NCI-H1048 (cell line): ENCODE measurements around the gene ETV5.

Source experiments
- DNase-seq: peaks from one replicate; lab custom pipeline; 2025; lab: John Stamatoyannopoulos, UW

ETV5 gene

DNA sequence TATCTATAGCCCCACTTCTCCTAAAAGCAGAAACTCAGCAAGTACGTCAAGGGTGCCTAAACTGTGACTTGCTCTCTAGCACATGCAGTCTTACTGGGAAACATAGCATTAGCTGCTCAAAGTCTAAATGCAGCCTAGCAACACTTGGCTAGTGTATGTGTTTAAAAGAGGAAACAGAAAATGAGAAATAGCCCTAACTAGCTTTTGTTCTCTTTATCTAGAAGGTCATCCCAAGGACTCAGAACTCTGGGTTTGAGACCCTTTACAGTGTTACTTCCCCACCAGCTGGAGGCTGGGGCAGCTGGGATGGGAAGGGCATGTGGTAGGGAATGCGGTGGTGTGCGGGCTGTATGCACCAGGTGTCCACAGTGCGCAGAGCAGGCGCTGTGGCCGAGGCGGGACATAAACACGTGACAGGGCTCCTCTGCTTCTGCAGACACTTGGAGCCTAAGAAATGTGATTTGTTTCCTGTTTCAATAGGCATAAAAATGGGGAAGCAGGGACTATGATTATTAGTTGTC is 13.3 kb downstream of the ETV5 start:
- DNase-seq = no peak

- DNase-seq = no peak
These were observed 14.0 kb downstream of the ETV5 start for GRCh38 chr3:186094696-186095425.

DNA sequence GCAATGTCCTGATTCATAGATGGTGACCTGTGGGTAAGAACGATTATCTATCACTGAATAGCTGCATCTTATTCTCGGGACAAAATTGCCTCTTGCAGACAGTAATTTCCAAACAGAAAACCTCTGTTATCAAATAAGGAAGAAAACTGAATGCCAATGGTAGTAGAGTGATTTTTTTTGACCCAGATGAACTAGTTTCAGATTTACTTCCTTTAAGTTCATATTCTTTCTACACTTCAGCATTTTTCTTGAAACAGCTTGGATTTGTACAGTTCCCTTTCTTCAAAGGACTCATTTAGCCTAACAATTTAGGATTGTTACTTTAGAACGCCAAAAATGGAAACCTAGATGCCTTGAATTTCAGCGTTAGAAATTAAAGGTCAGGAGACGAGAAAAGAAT is 14.6 kb downstream of the ETV5 start:
- DNase-seq = no peak

GRCh38 chr3:186093271-186093900 is 15.5 kb downstream of the ETV5 start:
- no peak for DNase-seq

DNA sequence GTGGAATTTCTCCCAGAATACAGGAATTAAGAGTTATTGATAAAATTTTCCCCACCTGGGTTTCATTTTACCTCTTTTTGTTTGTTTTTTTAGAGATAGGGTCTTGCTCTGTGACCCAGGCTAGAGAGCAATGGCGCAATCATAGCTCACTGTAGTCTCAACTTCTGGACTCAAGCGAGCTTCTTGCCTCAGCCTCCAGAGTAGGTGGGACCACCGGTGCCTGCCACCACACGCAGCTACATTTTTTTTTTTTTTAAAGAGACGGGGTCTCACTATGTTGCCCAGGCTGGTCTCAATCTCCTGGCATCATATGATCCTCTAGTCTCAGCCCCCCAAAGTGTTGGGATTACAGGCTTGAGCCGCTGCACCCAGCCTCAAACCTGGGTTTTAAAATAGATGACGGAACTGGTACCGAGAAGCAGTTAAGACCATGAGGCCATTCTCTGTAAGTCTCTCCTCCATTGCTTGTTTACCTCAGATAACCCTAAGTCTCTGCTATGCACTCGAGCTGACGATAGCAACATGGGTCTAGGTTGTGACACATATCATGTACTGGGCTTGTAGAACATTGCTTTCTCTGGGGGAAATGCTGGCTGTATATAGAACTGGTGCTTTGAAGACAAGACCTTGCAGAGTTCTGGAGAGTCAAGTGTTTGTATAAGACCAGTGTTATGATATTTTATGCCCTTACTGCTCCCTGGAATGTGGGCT is 16.4 kb downstream of the ETV5 start:
- no peak for DNase-seq

DNA sequence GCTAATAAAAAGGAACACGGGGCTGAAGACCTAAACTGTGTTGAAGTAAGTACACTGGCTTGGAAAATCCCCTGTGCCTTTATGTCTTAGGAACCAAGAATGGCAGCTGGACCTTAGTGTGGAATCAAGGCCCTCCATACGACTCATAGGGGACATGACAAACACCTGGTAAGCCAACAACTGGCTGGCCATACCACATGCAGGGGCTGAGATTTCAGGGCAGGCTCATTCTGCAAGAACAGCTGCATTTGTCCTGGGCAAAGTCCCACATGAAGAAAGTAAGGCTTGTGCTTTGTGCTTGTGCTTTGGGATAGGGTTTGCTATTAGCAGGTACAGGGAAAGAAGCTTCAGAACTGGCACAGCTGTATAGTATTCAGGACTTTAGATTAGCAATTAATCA is 18.0 kb downstream of the ETV5 start:
- DNase-seq = no peak

GRCh38 chr3:186088335-186088734 is 20.6 kb downstream of the ETV5 start:
- no peak for DNase-seq

DNA sequence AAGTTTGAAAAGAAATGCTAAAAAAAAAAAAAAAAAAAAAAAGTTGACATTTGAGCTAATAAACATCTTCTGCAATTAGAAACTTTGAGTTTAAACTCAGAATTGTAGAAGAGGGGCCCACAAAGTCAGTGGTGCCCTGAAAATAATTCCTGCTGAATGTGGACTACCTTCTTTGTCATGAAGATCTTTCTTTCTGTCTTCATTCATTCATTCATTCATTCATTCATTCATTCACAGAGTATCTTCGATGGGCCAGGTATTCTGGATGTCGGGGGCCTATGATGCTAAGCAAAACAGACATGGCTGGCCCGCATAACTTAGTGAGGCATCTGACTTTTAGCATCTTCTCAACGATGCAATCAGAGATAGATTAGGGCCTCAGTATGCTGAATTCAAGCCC is 24.6 kb downstream of the ETV5 start:
- no peak for DNase-seq

- no peak for DNase-seq
These were observed 25.1 kb downstream of the ETV5 start for GRCh38 chr3:186083746-186084145.

GRCh38 chr3:186082150-186082549 is 26.7 kb downstream of the ETV5 start:
- no peak for DNase-seq

- DNase-seq = no peak
These were observed 27.2 kb downstream of the ETV5 start for GRCh38 chr3:186081678-186082077.

DNA sequence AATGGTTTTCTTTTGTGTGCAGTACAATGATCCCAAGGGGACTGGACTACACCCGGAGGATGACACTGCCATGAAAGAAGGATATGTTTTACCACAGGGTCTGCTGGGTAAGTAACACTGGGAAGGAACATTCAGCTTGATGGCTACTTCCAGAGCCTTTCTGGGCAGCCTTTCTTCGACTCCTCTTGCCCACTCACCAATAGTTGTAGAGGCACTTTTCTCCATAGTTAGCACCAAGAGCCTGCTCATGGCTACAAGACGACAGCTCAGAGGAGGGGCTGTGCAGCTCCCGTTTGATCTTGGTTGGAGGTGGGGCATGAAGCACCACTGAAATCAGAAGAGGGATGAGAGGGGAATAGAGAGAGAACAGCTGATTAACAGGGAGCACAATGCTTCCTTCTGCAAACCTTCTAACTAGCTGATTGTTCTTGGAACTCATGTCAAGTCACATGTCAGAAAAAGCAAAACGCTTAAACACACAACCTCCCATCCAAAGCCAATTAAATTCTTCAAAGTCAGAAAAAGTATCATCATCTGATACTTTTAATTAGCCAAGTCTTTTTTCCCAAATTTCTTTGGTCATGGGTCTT is 27.9 kb downstream of the ETV5 start:
- no peak for DNase-seq

DNA sequence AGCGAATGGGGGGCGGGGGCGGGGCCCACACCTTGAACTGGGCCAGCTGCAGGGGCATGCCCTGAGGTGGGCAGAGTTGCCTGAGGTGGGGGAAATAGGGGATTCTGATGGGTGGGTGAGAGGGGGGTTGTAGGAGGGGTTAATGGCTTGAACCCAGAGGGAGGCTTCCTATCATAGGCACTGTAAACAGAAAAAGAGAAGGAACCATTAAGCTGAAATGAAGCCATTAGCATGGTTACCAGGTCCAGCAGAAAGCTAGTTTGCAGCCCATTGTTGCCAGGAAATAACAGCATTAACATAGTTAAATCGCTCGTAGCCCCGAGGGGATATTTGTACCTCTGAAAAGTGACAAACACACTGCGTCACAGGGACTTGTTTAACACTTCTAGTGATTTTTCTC is 29.0 kb downstream of the ETV5 start:
- DNase-seq = no peak

DNA sequence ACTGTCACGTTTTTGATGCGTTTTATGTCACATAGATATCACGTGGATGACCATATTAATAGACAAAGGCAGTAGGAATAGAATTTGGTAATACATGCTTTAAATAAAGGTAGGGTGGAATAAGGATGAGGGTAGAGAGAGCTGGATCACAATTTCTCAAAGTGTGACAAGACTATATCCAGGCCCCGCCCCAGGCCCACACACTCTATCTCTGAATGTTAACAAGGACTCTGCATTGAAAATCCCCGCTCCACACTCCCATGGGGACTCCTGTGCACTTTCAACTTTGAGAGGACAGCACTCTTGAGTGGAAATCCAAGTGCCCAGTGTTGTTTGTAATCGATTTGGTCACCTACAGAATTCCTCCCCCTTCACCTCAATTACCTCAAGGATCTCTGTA is 31.4 kb downstream of the ETV5 start:
- no peak for DNase-seq

- DNase-seq = no peak
These were observed 32.8 kb downstream of the ETV5 start for GRCh38 chr3:186075931-186076567.

GRCh38 chr3:186075489-186075888 is 33.4 kb downstream of the ETV5 start:
- DNase-seq = no peak

- no peak for DNase-seq
These were observed 35.2 kb downstream of the ETV5 start for GRCh38 chr3:186073641-186074040.

GRCh38 chr3:186070996-186071395 is 37.9 kb downstream of the ETV5 start:
- DNase-seq = no peak

DNA sequence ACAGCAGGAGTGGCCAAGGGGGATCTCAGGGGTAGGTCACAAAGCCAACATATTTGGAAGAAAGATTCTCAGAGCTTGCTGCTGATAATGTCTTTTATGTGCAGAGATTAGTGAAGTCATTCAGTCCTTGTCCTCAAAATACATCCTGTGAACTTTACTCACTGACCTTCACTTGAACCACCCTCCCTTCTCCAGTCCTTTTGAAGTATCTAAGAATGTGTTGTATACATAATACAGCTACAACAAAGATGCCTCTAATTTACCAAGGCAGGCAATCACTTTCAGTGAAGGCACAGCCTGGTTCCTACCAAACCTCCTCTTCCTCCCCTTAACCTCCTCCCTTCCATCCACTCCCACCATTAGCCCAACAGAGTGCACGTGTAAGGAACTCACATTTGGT is 38.3 kb downstream of the ETV5 start:
- no peak for DNase-seq

GRCh38 chr3:186070133-186070532 is 38.8 kb downstream of the ETV5 start:
- no peak for DNase-seq

- DNase-seq = no peak
These were observed 39.7 kb downstream of the ETV5 start for GRCh38 chr3:186069199-186069598.

GRCh38 chr3:186068243-186068552 is 40.7 kb downstream of the ETV5 start:
- DNase-seq = no peak
